KMS-11 (cell line): ENCODE data around the gene KCNAB1.

Experiments
- H2AFZ ChIP-seq: fragments of 200-600 bp; sonication (generic); 2 replicates; pipeline ENCODE4 v1.6.1; 2016; ENCODE audit warnings: antibody characterized with exemption, mixed run types, low read depth
- H3K27ac ChIP-seq: fragments of 200-600 bp; sonication (generic); 2 replicates; pipeline ENCODE4 v1.6.1; 2016; ENCODE audit warnings: mild to moderate bottlenecking, mixed run types
- H3K27me3 ChIP-seq: fragments of 200-600 bp; sonication (generic); 2 replicates; pipeline ENCODE4 v1.6.1; 2017; ENCODE audit warnings: mild to moderate bottlenecking, low read depth, mixed run types, moderate library complexity; ENCODE audit not compliant: insufficient read depth
- H3K36me3 ChIP-seq: fragments of 200-600 bp; sonication (generic); 2 replicates; pipeline ENCODE4 v1.6.1; 2017; ENCODE audit warnings: mild to moderate bottlenecking, mixed run types; ENCODE audit not compliant: insufficient read depth
- H3K4me1 ChIP-seq: fragments of 200-600 bp; sonication (generic); 2 replicates; pipeline ENCODE4 v1.6.1; 2016; ENCODE audit warnings: mild to moderate bottlenecking, low read depth, mixed run types; ENCODE audit not compliant: poor library complexity, severe bottlenecking
- H3K4me2 ChIP-seq: fragments of 200-600 bp; sonication (generic); 2 replicates; pipeline ENCODE4 v1.7.0; 2016; ENCODE audit warnings: mild to moderate bottlenecking, mixed run types
- H3K4me3 ChIP-seq: fragments of 200-600 bp; sonication (generic); IDR thresholded peaks from 2 replicates; pipeline ENCODE4 v1.6.1; 2017; ENCODE audit warnings: low read depth, low read length, mixed read lengths; ENCODE audit not compliant: insufficient read depth
- H3K79me2 ChIP-seq: fragments of 200-600 bp; sonication (generic); 2 replicates; pipeline ENCODE4 v1.6.1; 2016; ENCODE audit warnings: low read depth, mixed run types; ENCODE audit not compliant: insufficient read depth
- H3K9ac ChIP-seq: fragments of 200-600 bp; sonication (generic); 2 replicates; pipeline ENCODE4 v1.6.1; 2016; ENCODE audit warnings: mild to moderate bottlenecking, mixed run types
- H4K20me1 ChIP-seq: fragments of 200-600 bp; sonication (generic); 2 replicates; pipeline ENCODE4 v1.6.1; 2016; ENCODE audit warnings: mild to moderate bottlenecking, mixed run types; ENCODE audit not compliant: insufficient read depth
- CTCF ChIP-seq: fragments of 200-600 bp; sonication (generic); conservative IDR thresholded peaks from 2 replicates; pipeline ENCODE4 v1.6.1; 2017; ENCODE audit warnings: low read depth, mild to moderate bottlenecking, antibody characterized with exemption, low read length, moderate library complexity, mixed read lengths

Gene KCNAB1

DNA sequence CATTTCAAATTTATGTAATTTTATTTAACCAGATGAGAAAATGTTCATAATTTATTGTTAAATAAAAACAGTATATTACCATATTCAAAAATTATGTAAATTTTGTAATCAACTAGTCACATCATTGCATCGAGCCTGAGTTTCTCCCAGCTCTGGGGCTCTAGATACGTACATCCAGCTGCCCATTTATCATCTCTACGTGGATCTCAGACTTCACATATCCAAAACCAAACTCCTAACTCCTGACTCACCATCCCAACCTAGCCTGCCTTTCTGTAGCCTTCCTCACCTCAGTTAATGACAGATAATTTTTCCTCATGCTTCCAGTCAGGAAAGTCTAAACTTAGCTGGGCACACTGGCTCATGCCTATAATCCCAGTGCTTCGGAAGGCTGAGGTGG lies 239.7 kb downstream of the KCNAB1 start:
- Histone ChIP-seq H3K79me2 (no peaks in the 10 kb centered on the region), H2AFZ (no peak overlapping the region), H3K9ac (no peak overlapping the region), H3K4me1 (no peaks in the 10 kb centered on the region), H3K4me2 (no peak overlapping the region), H3K36me3 (no peaks in the 10 kb centered on the region), H3K4me3 (no peak overlapping the region), H3K27me3 (no peaks in the 10 kb centered on the region), H4K20me1 (no peaks in the 10 kb centered on the region), H3K27ac (no peak overlapping the region)
- no peak for TF ChIP-seq CTCF

DNA sequence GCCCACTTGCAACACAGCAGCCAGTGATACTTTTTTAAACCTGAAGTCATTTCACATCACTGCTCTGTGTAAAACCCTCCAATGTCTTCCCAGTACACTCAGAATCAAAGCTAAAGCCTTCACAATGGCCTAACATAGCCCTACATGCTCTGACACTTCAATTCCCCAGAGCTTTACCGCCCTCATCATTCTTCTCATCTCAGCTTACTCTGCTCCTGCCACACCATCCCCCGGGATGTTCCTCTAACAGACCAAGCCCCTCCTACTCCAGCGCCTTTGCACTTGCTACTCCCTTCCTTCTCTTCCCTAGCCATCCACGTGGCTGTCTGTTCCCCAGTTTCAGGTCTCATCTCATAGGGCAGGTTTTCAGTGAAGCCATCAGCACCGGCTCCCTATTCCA lies 240.6 kb downstream of the KCNAB1 start:
- H3K4me3 ChIP-seq, result no peak overlapping the region
- H3K9ac ChIP-seq, result no peak overlapping the region
- no peaks in the 10 kb centered on the region for H4K20me1 ChIP-seq
- H3K4me1 ChIP-seq, result no peaks in the 10 kb centered on the region
- H2AFZ ChIP-seq, result no peak overlapping the region
- H3K27ac ChIP-seq, result no peak overlapping the region
- H3K79me2 ChIP-seq, result no peaks in the 10 kb centered on the region
- no peaks in the 10 kb centered on the region for H3K27me3 ChIP-seq
- no peaks in the 10 kb centered on the region for H3K36me3 ChIP-seq
- TF ChIP-seq CTCF, result no peak
- no peak overlapping the region for H3K4me2 ChIP-seq

GRCh38 chr3:156366559-156366958 lies 246.2 kb downstream of the KCNAB1 start:
- no peak for TF ChIP-seq CTCF

GRCh38 chr3:156368189-156368588 lies 247.8 kb downstream of the KCNAB1 start:
- Histone ChIP-seq H3K4me3 (no peak overlapping the region), H3K27me3 (no peaks in the 10 kb centered on the region), H3K9ac (no peak overlapping the region), H3K79me2 (no peaks in the 10 kb centered on the region), H2AFZ (no peak overlapping the region), H3K36me3 (no peaks in the 10 kb centered on the region), H4K20me1 (no peaks in the 10 kb centered on the region), H3K4me2 (no peak overlapping the region), H3K4me1 (no peaks in the 10 kb centered on the region), H3K27ac (no peak overlapping the region)
- TF ChIP-seq CTCF, result no peak

More at GRCh38 chr3:156366559-156366958, 246.2 kb downstream of the KCNAB1 start:
- no peak overlapping the region for H3K4me3 ChIP-seq
- H3K9ac ChIP-seq, result no peak overlapping the region
- no peak overlapping the region for H2AFZ ChIP-seq
- no peak overlapping the region for H3K27ac ChIP-seq
- H3K36me3 ChIP-seq, result no peaks in the 10 kb centered on the region
- no peak overlapping the region for H3K4me2 ChIP-seq
- H3K27me3 ChIP-seq, result no peaks in the 10 kb centered on the region
- no peaks in the 10 kb centered on the region for H3K79me2 ChIP-seq
- H4K20me1 ChIP-seq, result no peaks in the 10 kb centered on the region
- no peaks in the 10 kb centered on the region for H3K4me1 ChIP-seq
